HCT116 (cell line): Measurements from ENCODE around the gene CHD2. TPM values are rescaled to one million over a fixed set of nuclear protein-coding genes. Genes with fewer than 3 reads are reported as not detected.

Experiments used
- CTCF ChIP-seq, 3 experiments: fragments of 200-600 bp in 1 of 3; sonication (generic) in 1 of 3; IDR thresholded peaks in 2 of 3; conservative IDR thresholded peaks in 1 of 3; 2 replicates each; pipeline ENCODE4 v1.5.1; 2012 to 2017; ENCODE audit warnings: low read depth in 2 of 3, low read length in 2 of 3, antibody characterized with exemption in 1 of 3, borderline replicate concordance in 1 of 3, control low read depth in 1 of 3, mild to moderate bottlenecking in 1 of 3, mixed read lengths in 1 of 3, mixed run types in 1 of 3, moderate library complexity in 1 of 3; ENCODE audit not compliant: insufficient read depth in 1 of 3
- ELF1 ChIP-seq: IDR thresholded peaks from 2 replicates; pipeline ENCODE4 v1.6.1; 2012; ENCODE audit warnings: low read depth, borderline replicate concordance
- MAX ChIP-seq: IDR thresholded peaks from 2 replicates; pipeline ENCODE4 v1.6.1; 2012
- POLR2A ChIP-seq: IDR thresholded peaks from 2 replicates; pipeline ENCODE4 v1.7.0; 2011; ENCODE audit warnings: borderline replicate concordance; ENCODE audit not compliant: insufficient read depth, insufficient read length; ENCODE audit errors: extremely low read depth
- POLR2AphosphoS5 ChIP-seq: IDR thresholded peaks from 2 replicates; pipeline ENCODE4 v1.6.1; 2011; ENCODE audit warnings: mild to moderate bottlenecking, low read depth, low read length, moderate library complexity
- RAD21 ChIP-seq: IDR thresholded peaks from 2 replicates; pipeline ENCODE4 v1.6.1; 2012; ENCODE audit warnings: low read depth, mild to moderate bottlenecking
- REST ChIP-seq: IDR thresholded peaks from 2 replicates; pipeline ENCODE4 v1.6.1; 2012; ENCODE audit warnings: low read depth
- SIN3A ChIP-seq: IDR thresholded peaks from 2 replicates; pipeline ENCODE4 v1.6.1; 2012; ENCODE audit warnings: low read depth
- SP1 ChIP-seq: IDR thresholded peaks from 2 replicates; pipeline ENCODE4 v1.6.1; 2012; ENCODE audit warnings: low read depth
- YY1 ChIP-seq: IDR thresholded peaks from 2 replicates; pipeline ENCODE4 v1.6.1; 2011; ENCODE audit warnings: low read length, low read depth, moderate library complexity, mild to moderate bottlenecking; ENCODE audit not compliant: insufficient replicate concordance; ENCODE audit errors: extremely low read depth
- total RNA-seq: library from RNA; stranded (reverse); gene quantifications from one replicate; pipeline ENCODE4 v1.2.1, GENCODE V29; 2021; ENCODE audit not compliant: unreplicated experiment

Gene CHD2
- total RNA-seq, 1 experiment from 2014 or later: 116 TPM

GRCh38 chr15:93051236-93052089 lies 151.3 kb downstream of the CHD2 start (continued):
- TF ChIP-seq REST (no peak), MAX (no peak), SP1 (no peak), RAD21 (no peak), POLR2A (no peak), CTCF (IDR thresholded peaks at IDR 0.05 in 2 of 3, conservative IDR thresholded peaks at IDR 0.05 in 1 of 3; ENCODE audit: borderline replicate concordance in 1 of 3, insufficient read depth in 1 of 3, low read depth in 2 of 3, low read length in 2 of 3) (no peak), POLR2AphosphoS5 (no peak), YY1 (no peak), ELF1 (no peak), SIN3A (no peak)
